Fibroblast of villous mesenchyme (primary cell): ENCODE results near the gene JMJD8. TPM values are rescaled to one million over a fixed set of nuclear protein-coding genes. Genes with fewer than 3 reads are reported as not detected.

Experiments used
- DNase-seq: peaks from one replicate; pipeline ENCODE4 v3.0.0-alpha.2; 2010; ENCODE audit warnings: low read depth
- H3K4me3 ChIP-seq: 2 replicates; pipeline ENCODE4 v1.5.1; 2011; ENCODE audit warnings: low read depth, mild to moderate bottlenecking, low read length
- total RNA-seq: library from RNA; depleted of rRNA; stranded (reverse); fragments of >200 nt; gene quantifications from 2 replicates; pipeline ENCODE4 v1.2.3, GENCODE V29; 2012
- TF ChIP-seq, protein P1 (sequence below): IDR thresholded peaks from 2 replicates; pipeline ENCODE4 v1.5.1; 2012; ENCODE audit warnings: low read depth, mild to moderate bottlenecking, low read length; ENCODE audit not compliant: insufficient read depth

The JMJD8 gene
- total RNA-seq, 1 donor, result 36.3 TPM

DNA sequence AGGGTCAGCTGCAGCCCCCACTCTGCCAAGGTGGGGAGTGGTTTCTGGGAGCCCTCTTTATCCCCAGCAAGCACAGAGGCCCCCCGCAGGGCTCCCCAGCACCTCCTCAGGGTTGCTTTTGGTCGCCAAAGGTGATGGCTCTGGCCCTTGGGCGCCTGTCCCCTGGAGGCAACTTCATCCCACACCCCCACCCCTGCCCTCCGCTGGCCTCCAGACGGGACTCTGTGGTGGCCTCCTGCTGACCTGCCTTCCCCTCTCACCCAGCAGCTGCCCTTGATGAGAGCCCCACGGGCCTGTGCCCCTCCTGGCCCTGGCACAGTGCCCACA, 24.0 kb downstream of the JMJD8 start:
- H3K4me3 ChIP-seq, result no peak overlapping the region
- TF ChIP-seq, protein P1, sequence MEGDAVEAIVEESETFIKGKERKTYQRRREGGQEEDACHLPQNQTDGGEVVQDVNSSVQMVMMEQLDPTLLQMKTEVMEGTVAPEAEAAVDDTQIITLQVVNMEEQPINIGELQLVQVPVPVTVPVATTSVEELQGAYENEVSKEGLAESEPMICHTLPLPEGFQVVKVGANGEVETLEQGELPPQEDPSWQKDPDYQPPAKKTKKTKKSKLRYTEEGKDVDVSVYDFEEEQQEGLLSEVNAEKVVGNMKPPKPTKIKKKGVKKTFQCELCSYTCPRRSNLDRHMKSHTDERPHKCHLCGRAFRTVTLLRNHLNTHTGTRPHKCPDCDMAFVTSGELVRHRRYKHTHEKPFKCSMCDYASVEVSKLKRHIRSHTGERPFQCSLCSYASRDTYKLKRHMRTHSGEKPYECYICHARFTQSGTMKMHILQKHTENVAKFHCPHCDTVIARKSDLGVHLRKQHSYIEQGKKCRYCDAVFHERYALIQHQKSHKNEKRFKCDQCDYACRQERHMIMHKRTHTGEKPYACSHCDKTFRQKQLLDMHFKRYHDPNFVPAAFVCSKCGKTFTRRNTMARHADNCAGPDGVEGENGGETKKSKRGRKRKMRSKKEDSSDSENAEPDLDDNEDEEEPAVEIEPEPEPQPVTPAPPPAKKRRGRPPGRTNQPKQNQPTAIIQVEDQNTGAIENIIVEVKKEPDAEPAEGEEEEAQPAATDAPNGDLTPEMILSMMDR, result no peak
- no peak for DNase-seq

DNA sequence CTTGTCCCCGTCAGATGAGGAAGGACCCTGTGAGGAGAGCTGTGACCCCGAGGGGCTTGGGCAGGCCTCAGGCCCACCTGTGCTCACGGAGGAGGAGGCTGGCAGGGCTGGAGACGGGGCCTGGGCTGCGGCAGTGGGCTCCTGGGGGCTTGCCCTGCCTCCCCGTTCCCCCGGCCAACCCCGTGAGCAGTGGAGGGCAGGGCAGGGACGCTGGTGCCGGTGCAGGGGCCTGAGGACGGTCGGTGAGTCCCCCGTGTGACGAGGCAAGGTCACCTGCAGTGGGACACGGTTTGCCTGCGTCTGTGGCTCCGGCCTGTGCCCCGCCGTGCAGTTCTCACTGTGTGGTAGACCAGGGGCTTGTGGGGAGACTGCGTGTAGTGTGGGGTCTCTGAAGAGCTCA, 24.5 kb downstream of the JMJD8 start:
- no peak for DNase-seq
- no peak overlapping the region for H3K4me3 ChIP-seq
- TF ChIP-seq, protein P1, result no peak

DNA sequence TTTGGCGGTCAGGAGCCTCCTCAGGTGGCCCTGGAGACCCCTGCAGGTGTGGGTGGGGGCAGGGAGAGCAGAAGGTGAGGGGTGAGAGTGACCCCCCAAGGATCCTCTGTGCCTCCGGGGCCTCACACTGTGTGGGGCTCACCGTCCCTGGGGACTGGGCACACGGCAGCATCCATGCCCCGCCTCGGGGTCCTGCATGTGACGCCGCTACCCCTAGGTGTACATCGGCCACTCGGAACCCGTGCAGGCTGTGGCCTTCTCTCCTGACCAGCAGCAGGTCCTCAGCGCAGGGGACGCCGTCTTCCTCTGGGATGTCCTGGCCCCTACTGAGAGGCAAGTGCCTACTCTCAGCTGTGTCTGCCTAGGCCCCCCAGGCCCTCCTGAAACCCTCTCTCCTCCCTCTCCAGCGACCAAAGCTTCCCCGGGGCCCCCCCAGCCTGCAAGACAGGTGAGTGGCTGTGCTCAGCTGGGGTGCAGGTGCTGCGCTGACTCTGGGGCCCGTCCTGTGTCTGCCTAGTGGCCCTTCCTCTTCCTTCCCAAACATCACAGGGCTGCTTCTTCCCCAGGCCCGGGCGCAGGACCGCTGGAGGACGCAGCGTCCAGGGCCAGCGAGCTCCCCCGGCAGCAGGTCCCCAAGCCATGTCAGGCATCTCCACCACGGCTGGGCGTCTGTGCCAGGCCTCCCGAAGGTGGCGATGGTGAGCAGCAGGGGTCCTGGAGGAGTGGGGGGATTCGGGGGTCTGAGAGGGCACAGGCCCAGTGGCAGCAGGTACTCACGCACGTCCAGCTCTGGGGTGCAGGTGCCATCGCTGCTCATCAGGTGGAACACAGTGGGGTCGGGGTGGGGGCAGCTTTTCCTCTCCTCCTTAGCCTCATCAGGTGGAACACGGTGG, 25.2 kb downstream of the JMJD8 start:
- DNase-seq, result no peak
- TF ChIP-seq, protein P1, result no peak
- H3K4me3 ChIP-seq, result no peak overlapping the region

DNA sequence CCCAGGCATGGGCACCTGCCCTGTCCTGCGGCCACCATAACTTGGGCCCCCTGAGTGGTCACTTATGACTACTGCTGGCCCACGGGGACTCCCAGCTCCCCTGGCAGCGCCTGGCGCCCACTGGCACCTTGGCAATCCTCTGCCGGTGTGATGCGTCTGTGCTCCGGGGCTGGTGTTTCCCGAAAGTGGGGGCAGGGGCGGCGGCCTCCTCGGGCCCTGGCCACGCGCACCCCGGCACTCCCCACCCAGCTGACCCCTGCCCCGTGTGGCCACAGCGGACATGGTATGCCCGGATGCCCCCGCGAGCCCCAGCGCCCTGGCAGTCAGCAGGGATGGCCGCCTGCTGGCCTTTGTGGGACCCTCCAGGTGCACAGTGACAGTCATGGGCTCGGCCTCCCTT, 26.6 kb downstream of the JMJD8 start:
- TF ChIP-seq, protein P1, result no peak
- no peak for DNase-seq
- H3K4me3 ChIP-seq, result no peak overlapping the region

DNA sequence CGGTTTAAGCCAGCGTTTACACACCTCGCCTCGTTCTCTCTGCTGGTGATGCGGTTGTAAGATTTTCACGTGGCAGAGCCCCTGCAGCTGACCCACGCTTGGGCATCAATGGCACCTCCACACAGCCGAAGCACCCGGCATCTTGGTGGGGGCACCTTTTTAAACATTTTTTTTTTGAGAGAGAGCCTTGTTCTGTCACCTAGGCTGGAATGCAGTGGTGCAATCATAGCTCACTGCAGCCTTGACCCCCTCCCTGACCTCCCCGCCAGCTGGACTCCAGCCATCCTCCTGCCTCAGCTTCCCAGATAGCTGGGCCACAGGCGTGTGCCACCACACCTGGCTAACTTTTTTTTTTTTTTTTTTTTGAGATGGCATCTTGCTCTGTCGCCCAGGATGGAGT, 30.1 kb downstream of the JMJD8 start:
- TF ChIP-seq, protein P1, result no peak

DNA sequence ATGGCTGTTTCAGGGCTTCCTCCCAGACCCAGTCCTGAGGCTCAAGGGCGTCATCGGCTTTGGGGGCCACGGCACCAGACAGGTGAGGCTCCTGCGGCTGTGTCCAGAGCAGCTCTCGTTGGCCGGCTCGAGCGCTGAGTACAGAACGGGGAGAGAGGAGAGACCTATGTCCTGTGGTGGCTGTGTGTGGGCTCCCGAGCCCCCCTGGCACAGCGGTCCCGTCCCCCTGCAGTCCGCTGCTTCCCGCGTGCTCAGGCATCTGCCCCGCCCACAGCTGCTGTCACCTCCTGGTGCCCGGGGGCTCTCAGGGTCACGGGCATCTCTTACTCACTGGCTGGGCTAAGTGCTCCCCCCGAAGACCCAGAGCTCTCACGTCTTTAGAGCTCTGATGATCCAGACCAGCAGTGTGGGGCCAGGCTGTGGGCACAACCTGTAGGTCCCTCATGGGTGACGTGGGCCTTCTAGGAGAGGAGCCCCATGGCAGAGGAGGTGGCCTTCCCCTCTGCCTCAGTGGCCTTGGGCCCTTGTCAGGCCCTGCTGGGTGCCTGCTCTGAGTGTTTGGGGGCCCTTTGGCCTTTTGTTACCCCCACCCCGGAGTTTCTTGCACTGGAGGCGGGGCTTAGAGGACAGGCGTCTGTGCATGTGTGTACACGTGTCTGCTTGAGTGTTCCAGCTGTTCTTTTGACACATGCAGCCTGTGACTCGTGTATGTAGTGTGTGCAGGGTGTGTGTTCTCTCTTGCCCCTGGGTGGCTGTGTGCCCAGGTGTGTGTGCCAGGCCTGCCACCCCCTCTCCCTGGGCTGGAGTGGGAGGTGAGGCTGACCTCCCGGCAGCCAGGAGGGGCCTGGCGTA, 31.5 kb downstream of the JMJD8 start:
- no peak for DNase-seq
- H3K4me3 ChIP-seq, result no peak overlapping the region
- TF ChIP-seq, protein P1, result no peak

More for the DNA sequence above, 30.1 kb downstream of the JMJD8 start:
- no peak overlapping the region for H3K4me3 ChIP-seq
- no peak for DNase-seq
